Fibroblast of lung (primary cell): ENCODE data around the gene TBRG4. TPM values are rescaled to one million over a fixed set of nuclear protein-coding genes. Genes with fewer than 3 reads are reported as not detected.

Experiments used
- DNase-seq, 2 donors: peaks; one replicate each; pipeline versions ENCODE4 v3.0.0 to v3.0.0-alpha.2; 2010; ENCODE audit warnings: low read depth in 2 of 2
- H2AFZ ChIP-seq: 2 replicates; pipeline ENCODE4 v1.5.1; 2012; ENCODE audit warnings: low read length, control low read depth, inconsistent platforms
- H3K27ac ChIP-seq: 2 replicates; pipeline ENCODE4 v1.5.1; 2011; ENCODE audit warnings: low read length, control low read depth; ENCODE audit not compliant: insufficient read depth
- H3K27me3 ChIP-seq: 2 replicates; pipeline ENCODE4 v1.5.1; 2011; ENCODE audit warnings: mild to moderate bottlenecking, low read length; ENCODE audit not compliant: control insufficient read depth, insufficient read depth
- H3K36me3 ChIP-seq: 2 replicates; pipeline ENCODE4 v1.5.1; 2011; ENCODE audit warnings: low read length; ENCODE audit not compliant: control insufficient read depth, insufficient read depth
- H3K4me1 ChIP-seq: 2 replicates; pipeline ENCODE4 v1.5.1; 2011; ENCODE audit warnings: low read length; ENCODE audit not compliant: control insufficient read depth, insufficient read depth; ENCODE audit errors: extremely low read depth
- H3K4me2 ChIP-seq: 2 replicates; pipeline ENCODE4 v1.5.1; 2011; ENCODE audit warnings: low read length, control low read depth; ENCODE audit not compliant: insufficient read depth; ENCODE audit errors: extremely low read depth
- H3K4me3 ChIP-seq, 4 experiments: fragments of 200-600 bp in 1 of 4; sonication (generic) in 1 of 4; replicated peaks in 1 of 4; 2 replicates each; pipeline ENCODE4 v1.5.1; 2011 to 2016; ENCODE audit warnings: low read length in 4 of 4, low read depth in 3 of 4, mild to moderate bottlenecking in 3 of 4, control low read depth in 2 of 4, inconsistent platforms in 1 of 4, mixed read lengths in 1 of 4; ENCODE audit not compliant: insufficient read depth in 1 of 4; ENCODE audit errors: control extremely low read depth in 1 of 4
- H3K79me2 ChIP-seq: 2 replicates; pipeline ENCODE4 v1.5.1; 2012; ENCODE audit warnings: mild to moderate bottlenecking, low read length, inconsistent platforms; ENCODE audit not compliant: control insufficient read depth, insufficient read depth
- H3K9ac ChIP-seq: 2 replicates; pipeline ENCODE4 v1.5.1; 2011; ENCODE audit warnings: mild to moderate bottlenecking, low read length, control low read depth; ENCODE audit not compliant: insufficient read depth
- H3K9me3 ChIP-seq: 2 replicates; pipeline ENCODE4 v1.5.1; 2012; ENCODE audit warnings: low read depth, low read length; ENCODE audit not compliant: control insufficient read depth, insufficient read depth
- H4K20me1 ChIP-seq: 2 replicates; pipeline ENCODE4 v1.5.1; 2011; ENCODE audit warnings: low read length; ENCODE audit not compliant: control insufficient read depth, insufficient read depth; ENCODE audit errors: extremely low read depth
- EZH2 ChIP-seq: IDR thresholded peaks from 2 replicates; pipeline ENCODE4 v1.5.1; 2012; ENCODE audit warnings: low read length, control low read depth, mild to moderate bottlenecking; ENCODE audit errors: missing control alignments
- polyA plus RNA-seq, 2 donors: library from polyadenylated mRNA; depleted of rRNA in 1 of 2; stranded (reverse) in 1 of 2; unstranded in 1 of 2; fragments of >200 nt; gene quantifications; 2 replicates each; pipeline ENCODE4 v1.2.1, GENCODE V29; 2011 to 2012; ENCODE audit warnings: missing spikeins in 1 of 2
- total RNA-seq: library from RNA; depleted of rRNA; stranded (reverse); fragments of >200 nt; gene quantifications from 2 replicates; pipeline ENCODE4 v1.2.1, GENCODE V29; 2014
- TF ChIP-seq, protein P1 (sequence below), 2 donors: IDR thresholded peaks in 1 of 2; conservative IDR thresholded peaks in 1 of 2; 1 replicate in 1 of 2; 2 replicates in 1 of 2; pipeline ENCODE4 v1.5.1; 2011 to 2012; ENCODE audit warnings: low read length in 2 of 2, control low read depth in 1 of 2, inconsistent platforms in 1 of 2, low read depth in 1 of 2, mild to moderate bottlenecking in 1 of 2

TBRG4 gene
- total and polyA plus RNA-seq, 2 donors (not counting 1 experiment from before 2014, with no cell fraction given) = 27.4 to 52.2 TPM

DNA sequence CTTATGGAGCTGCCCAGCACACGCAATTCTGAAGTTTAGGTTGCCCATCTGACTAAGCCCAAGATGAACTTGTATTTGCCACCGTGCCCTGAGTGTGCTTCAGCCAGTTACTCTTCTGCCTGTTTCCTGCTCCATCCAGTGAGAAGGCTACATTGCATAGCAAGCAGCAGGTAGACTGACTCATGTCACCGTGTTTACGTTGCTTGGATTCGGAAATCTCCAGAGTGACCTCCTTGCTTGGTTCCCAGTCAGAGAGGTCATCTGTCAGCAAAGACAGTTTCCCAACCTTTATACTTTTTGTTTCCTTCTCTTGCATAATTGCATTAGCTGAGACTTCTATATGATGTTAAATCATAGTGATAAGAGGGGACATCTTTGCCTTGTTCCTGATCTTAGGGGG, 53.6 kb downstream of the TBRG4 start:
- no peaks in the 10 kb centered on the region for H3K36me3 ChIP-seq
- no peaks in the 10 kb centered on the region for H3K9me3 ChIP-seq
- no peak overlapping the region for H3K4me3 ChIP-seq
- no peak overlapping the region for H3K4me2 ChIP-seq
- H4K20me1 ChIP-seq = no peaks in the 10 kb centered on the region
- H3K9ac ChIP-seq = no peak overlapping the region
- TF ChIP-seq, protein P1, sequence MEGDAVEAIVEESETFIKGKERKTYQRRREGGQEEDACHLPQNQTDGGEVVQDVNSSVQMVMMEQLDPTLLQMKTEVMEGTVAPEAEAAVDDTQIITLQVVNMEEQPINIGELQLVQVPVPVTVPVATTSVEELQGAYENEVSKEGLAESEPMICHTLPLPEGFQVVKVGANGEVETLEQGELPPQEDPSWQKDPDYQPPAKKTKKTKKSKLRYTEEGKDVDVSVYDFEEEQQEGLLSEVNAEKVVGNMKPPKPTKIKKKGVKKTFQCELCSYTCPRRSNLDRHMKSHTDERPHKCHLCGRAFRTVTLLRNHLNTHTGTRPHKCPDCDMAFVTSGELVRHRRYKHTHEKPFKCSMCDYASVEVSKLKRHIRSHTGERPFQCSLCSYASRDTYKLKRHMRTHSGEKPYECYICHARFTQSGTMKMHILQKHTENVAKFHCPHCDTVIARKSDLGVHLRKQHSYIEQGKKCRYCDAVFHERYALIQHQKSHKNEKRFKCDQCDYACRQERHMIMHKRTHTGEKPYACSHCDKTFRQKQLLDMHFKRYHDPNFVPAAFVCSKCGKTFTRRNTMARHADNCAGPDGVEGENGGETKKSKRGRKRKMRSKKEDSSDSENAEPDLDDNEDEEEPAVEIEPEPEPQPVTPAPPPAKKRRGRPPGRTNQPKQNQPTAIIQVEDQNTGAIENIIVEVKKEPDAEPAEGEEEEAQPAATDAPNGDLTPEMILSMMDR (conservative IDR thresholded peaks at IDR 0.05 in 1 of 2, IDR thresholded peaks at IDR 0.05 in 1 of 2; ENCODE audit: low read depth in 1 of 2, low read length in 2 of 2) = no peak
- no peak for TF ChIP-seq EZH2
- H3K27ac ChIP-seq = no peak overlapping the region
- H3K4me1 ChIP-seq = no peaks in the 10 kb centered on the region
- no peaks in the 10 kb centered on the region for H3K27me3 ChIP-seq
- no peak for DNase-seq
- H2AFZ ChIP-seq = no peak overlapping the region
- H3K79me2 ChIP-seq = peaks cover 4% of the 10 kb centered on the region

DNA sequence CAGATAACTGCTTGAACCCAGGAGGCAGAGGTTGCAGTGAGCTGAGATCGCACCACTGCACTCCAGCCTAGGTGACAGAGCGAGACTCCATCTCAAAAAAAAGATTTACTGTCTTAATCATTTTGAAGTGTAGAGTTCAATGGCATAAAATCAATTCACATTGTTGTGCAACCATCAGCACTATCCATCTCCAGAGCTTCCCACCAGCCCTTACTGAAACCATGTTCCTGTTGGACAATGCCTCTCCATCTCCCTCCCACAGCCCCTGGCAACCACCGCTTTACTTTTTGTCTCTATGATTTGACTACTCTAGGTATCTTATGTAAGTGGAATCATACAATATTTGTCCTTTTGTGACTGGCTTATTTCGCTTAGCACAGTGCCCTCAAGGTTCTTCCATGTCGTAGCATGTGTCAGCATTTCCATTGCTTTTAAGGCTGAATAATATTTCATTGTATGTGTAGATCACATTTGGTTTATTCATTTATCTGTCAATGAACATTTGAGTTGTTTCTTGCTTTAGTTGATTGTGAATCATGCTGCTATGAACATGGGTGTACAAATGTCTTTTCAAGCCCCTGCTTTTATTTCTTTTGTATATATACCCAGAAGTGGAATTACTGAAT, 55.8 kb downstream of the TBRG4 start:
- no peak for TF ChIP-seq EZH2
- TF ChIP-seq, protein P1 (conservative IDR thresholded peaks at IDR 0.05 in 1 of 2, IDR thresholded peaks at IDR 0.05 in 1 of 2; ENCODE audit: low read depth in 1 of 2, low read length in 2 of 2) = no peak
- no peak overlapping the region for H3K4me3 ChIP-seq
- no peaks in the 10 kb centered on the region for H3K4me1 ChIP-seq
- no peaks in the 10 kb centered on the region for H3K27me3 ChIP-seq
- no peak overlapping the region for H3K9ac ChIP-seq
- H3K27ac ChIP-seq = no peak overlapping the region
- no peaks in the 10 kb centered on the region for H3K9me3 ChIP-seq
- DNase-seq = no peak
- peaks cover 4% of the 10 kb centered on the region for H3K79me2 ChIP-seq
- no peak overlapping the region for H3K4me2 ChIP-seq
- H3K36me3 ChIP-seq = no peaks in the 10 kb centered on the region
- no peaks in the 10 kb centered on the region for H4K20me1 ChIP-seq
- H2AFZ ChIP-seq = no peak overlapping the region

DNA sequence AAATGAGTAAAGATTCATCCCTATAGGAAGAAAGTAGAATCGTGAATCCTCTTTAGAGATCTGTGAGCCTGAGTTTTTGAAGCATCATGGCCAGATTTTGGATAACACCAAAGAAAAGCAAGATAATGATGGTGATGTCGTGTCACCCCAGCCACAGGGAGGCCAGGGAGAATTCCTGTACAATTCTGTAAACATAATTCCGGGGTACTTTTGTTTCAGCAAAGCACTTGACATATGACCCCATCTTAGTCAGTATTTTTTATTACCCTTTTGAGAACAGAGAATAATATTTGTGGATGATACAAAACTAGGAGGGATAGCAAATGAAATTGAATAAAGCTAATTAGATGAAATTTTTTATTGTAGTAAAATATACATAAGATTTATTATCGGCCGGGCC, 56.5 kb downstream of the TBRG4 start:
- Histone ChIP-seq H3K36me3 (no peaks in the 10 kb centered on the region), H2AFZ (no peak overlapping the region), H3K9ac (no peak overlapping the region), H3K27me3 (no peaks in the 10 kb centered on the region), H3K79me2 (peaks cover 4% of the 10 kb centered on the region), H3K4me1 (no peaks in the 10 kb centered on the region), H3K9me3 (no peaks in the 10 kb centered on the region), H4K20me1 (no peaks in the 10 kb centered on the region), H3K4me2 (no peak overlapping the region), H3K27ac (no peak overlapping the region), H3K4me3 (no peak overlapping the region)
- TF ChIP-seq EZH2 = no peak
- TF ChIP-seq, protein P1 (conservative IDR thresholded peaks at IDR 0.05 in 1 of 2, IDR thresholded peaks at IDR 0.05 in 1 of 2; ENCODE audit: low read depth in 1 of 2, low read length in 2 of 2) = no peak
- peak in 1 of 2 donors; percentile 7 for DNase-seq
